Body of pancreas (tissue), 4 donors: Measurements from ENCODE around the gene MAP2K5. TPM values are rescaled to one million over a fixed set of nuclear protein-coding genes. Genes with fewer than 3 reads are reported as not detected.

Experiments
- ATAC-seq: fragments of 150-250 bp; one replicate; pipeline ENCODE4 v1.9.1; 2016
- DNase-seq, 4 donors: peaks; one replicate each; pipeline ENCODE4 v3.0.0-alpha.2; 2019
- H3K27ac ChIP-seq, 4 donors: fragments of 200-600 bp; sonication (generic); 1 replicate in 3 of 4; 2 replicates in 1 of 4; pipeline versions ENCODE4 v1.5.1 to v1.6.1; 2016 to 2019; ENCODE audit warnings: mild to moderate bottlenecking in 1 of 4, mixed read lengths in 1 of 4, moderate library complexity in 1 of 4
- H3K27me3 ChIP-seq, 2 donors: fragments of 200-600 bp; sonication (generic); one replicate each; pipeline ENCODE4 v1.6.0; 2016; ENCODE audit warnings: mild to moderate bottlenecking in 1 of 2
- H3K36me3 ChIP-seq, 2 donors: fragments of 200-600 bp; sonication (generic); replicated peaks in 1 of 2; 2 replicates each; pipeline ENCODE4 v1.5.1; 2016; ENCODE audit warnings: low read depth in 2 of 2; ENCODE audit not compliant: insufficient read depth in 1 of 2
- H3K4me1 ChIP-seq: fragments of 200-600 bp; sonication (generic); one replicate; pipeline ENCODE4 v1.6.0; 2016
- H3K4me3 ChIP-seq, 2 donors: fragments of 200-600 bp; sonication (generic); 1 replicate in 1 of 2; 2 replicates in 1 of 2; pipeline ENCODE4 v1.5.1; 2016 to 2019
- H3K9me3 ChIP-seq, 3 donors: fragments of 200-600 bp; sonication (generic); 1 replicate in 2 of 3; 2 replicates in 1 of 3; pipeline ENCODE4 v1.5.1; 2016
- POLR2A ChIP-seq, 3 donors: fragments of 450-650 bp; IDR thresholded peaks; one replicate each; pipeline ENCODE4 v1.6.1; 2016; ENCODE audit warnings: antibody characterized with exemption in 3 of 3, mild to moderate bottlenecking in 2 of 3
- whole genome bisulfite sequencing, 2 donors: methylation state at CpG; one replicate each; pipeline ENCODE4 v1.1.5; 2017; 5-methylcytosine and 5-hydroxymethylcytosine counted together
- intact Hi-C: fragments of 100-400 bp; cut with DNase I; formaldehyde crosslinking; loops from one replicate; pipeline ENCODE4 v1.15.1; 2023
- total RNA-seq, 2 donors: library from RNA; depleted of rRNA; stranded (reverse); fragments of >200 nt; gene quantifications; one replicate each; pipeline ENCODE4 v1.1.0, GENCODE V29; 2016
- TF ChIP-seq, protein P1 (sequence below), 7 experiments: fragments of 450-650 bp in 4 of 7; fragments of 200-600 bp in 3 of 7; sonication (generic) in 3 of 7; IDR thresholded peaks; one replicate each; pipeline ENCODE4 v1.5.1; 2016 to 2019; ENCODE audit warnings: antibody characterized with exemption in 7 of 7

MAP2K5 gene
- total RNA-seq, 2 donors from 2014 or later, result 2.6 to 10.9 TPM

DNA sequence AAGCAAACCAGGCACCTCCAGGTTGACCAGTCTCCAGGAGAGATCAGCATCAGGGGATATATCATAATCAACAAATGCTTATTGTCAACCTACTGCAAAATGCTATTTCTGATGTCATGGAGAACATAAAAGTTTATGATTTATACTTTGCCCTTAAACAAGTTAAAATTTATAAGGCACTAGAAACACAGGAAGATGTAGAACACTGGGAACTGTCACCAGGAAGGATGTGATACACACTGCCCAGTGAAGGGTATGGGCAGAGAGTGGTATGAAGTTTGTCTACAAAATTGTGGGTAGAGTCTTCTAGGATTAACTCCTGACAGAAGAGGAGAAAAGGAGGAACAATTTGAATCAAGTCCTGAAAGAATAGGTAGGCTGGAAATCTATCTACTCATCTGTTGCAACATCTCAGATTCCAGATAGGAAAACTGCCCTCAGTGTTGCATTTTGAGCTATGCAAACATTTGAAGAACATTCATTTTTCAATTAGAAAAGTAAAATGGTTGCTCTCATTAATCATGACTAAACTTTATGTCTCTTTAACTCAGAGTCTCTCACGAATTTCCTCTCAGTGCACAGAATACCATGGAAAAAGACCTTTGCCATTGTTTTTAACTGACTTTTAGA, 176.9 kb downstream of the MAP2K5 start:
- WGBS, 2 donors, result 39 to 58% methylated on average over 1 of the region's 1 CpG
- ATAC-seq (no peak), DNase-seq (no peak)
- no peak for TF ChIP-seq POLR2A (IDR thresholded peaks at IDR 0.05)
- TF ChIP-seq, protein P1, sequence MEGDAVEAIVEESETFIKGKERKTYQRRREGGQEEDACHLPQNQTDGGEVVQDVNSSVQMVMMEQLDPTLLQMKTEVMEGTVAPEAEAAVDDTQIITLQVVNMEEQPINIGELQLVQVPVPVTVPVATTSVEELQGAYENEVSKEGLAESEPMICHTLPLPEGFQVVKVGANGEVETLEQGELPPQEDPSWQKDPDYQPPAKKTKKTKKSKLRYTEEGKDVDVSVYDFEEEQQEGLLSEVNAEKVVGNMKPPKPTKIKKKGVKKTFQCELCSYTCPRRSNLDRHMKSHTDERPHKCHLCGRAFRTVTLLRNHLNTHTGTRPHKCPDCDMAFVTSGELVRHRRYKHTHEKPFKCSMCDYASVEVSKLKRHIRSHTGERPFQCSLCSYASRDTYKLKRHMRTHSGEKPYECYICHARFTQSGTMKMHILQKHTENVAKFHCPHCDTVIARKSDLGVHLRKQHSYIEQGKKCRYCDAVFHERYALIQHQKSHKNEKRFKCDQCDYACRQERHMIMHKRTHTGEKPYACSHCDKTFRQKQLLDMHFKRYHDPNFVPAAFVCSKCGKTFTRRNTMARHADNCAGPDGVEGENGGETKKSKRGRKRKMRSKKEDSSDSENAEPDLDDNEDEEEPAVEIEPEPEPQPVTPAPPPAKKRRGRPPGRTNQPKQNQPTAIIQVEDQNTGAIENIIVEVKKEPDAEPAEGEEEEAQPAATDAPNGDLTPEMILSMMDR (IDR thresholded peaks at IDR 0.05), result no peak
- Histone ChIP-seq H3K9me3 (no peaks in the 10 kb centered on the region), H3K4me1 (no peaks in the 10 kb centered on the region), H3K27me3 (no peaks in the 10 kb centered on the region), H3K27ac (no peak overlapping the region), H3K36me3 (no peaks in the 10 kb centered on the region), H3K4me3 (no peak overlapping the region)
- intact Hi-C loops, result no loop called here

DNA sequence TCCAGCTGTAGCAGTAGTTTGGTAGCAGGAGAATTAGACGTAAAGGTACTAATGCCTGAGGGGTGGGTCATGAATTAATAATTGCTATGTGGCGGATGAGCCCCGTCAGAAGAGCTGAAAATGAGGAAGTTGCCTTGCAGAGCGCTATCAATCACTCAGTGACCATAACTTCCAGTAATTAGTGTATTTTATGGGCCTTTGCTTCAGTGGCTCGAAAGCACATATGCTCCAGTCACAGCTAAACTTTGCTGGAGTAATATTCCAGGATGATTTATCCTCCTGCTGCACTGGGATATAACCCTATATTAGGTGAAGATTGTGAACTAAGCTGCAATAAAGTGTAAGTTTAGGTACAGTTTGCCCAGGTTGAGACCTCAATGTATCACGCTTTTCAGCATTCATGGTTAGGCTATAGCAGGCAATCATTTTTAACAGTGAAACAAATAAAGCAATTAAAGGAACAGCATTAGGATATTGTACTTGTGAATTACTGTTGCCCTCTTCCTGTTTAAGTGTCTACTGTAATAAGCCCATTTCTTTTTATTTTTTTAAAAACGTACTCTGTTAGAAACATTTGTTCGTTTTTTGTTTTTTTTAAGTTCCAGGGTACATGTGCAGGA, 178.2 kb downstream of the MAP2K5 start:
- Histone ChIP-seq H3K27ac (no peak overlapping the region), H3K4me3 (no peak overlapping the region), H3K4me1 (no peaks in the 10 kb centered on the region), H3K36me3 (no peaks in the 10 kb centered on the region), H3K27me3 (no peaks in the 10 kb centered on the region), H3K9me3 (no peaks in the 10 kb centered on the region)
- WGBS, 2 donors, result 65 to 76% methylated on average over 8 of the region's 8 CpGs
- DNase-seq (no peak), ATAC-seq (no peak)
- intact Hi-C loops, result no loop called here
- TF ChIP-seq, protein P1 (IDR thresholded peaks at IDR 0.05), result no peak
- TF ChIP-seq POLR2A (IDR thresholded peaks at IDR 0.05), result no peak

DNA sequence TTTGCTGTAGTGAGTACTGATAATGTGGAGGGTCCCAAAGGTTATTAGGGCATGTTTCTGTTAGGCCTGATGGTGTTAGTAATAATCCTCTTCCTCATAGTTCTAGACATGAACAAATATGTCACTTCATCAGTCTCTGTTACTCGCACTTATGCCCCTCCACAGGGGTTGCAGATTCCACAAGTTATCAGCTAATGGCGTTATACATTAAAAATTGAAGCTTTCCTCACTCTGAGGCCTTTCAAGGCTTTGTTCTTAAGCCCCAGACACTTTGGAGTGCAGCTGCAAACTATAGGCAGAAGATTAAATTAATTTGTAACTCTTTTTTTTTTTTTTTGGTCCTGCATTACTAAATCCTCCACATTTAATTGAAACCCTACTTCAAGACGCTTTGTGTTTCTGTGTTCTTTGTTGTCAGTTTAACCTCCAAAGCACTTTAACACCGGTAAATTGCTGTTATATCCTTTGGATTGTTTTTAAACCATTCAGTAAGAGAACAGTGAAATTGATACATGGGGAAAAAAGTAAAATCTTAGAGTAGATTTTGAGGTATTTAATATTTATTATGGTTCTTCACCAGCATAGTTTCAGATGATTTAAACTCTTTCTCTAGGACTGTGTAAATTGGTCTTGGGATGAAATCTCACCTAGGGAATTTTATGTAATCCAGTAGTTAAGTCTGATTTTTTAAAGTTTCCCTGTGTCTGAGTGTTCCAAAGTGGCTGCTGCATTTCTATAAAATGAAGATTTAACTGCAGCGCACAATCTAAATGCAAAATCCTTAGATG, 179.7 kb downstream of the MAP2K5 start:
- ATAC-seq (no peak), DNase-seq (no peak)
- WGBS, 2 donors, result 91 to 98% methylated on average over 5 of the region's 5 CpGs
- intact Hi-C loops, result no loop called here
- no peak overlapping the region for H3K4me3 ChIP-seq
- no peak for TF ChIP-seq POLR2A (IDR thresholded peaks at IDR 0.05)
- TF ChIP-seq, protein P1 (IDR thresholded peaks at IDR 0.05), result no peak
- H3K4me1 ChIP-seq, result no peaks in the 10 kb centered on the region
- no peaks in the 10 kb centered on the region for H3K36me3 ChIP-seq
- H3K27me3 ChIP-seq, result no peaks in the 10 kb centered on the region
- no peak overlapping the region for H3K27ac ChIP-seq
- H3K9me3 ChIP-seq, result no peaks in the 10 kb centered on the region

DNA sequence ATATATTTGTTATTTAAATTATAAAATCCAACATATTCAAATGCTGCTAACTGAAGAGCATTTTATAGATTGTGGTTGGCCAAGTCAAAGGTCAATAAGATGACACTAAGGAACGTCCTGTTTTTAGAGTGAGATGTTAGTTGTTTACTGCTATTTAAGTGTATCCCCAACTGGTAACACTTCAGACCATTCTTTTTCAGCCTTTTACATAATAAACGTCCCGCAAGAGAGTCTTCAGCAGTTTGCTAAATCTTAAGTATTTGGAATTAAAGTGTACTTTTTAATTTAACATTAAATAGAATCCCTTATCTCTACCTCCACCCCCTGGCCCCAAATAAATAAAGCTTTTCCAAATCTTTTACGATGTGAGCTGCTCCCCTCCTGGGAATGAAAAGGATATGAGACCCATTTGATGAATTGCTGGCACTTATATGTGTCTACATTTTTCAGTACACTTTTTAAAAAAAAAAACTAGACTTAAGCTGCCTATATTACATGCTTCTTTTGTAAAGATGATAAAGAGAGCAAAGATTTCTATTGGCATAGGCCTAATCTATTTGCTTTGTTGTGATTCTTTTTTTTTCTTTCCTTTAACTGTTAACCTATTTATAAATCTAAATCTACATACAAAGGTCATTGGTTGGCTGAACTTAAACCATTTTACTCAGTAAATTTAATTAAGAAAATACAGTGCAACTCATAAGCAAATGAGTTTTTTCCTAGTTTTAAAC, 181.0 kb downstream of the MAP2K5 start:
- WGBS, 2 donors, result 85 to 90% methylated on average over 4 of the region's 4 CpGs
- ATAC-seq, result no peak
- intact Hi-C loops, result no loop called here

More for the DNA sequence above, 181.0 kb downstream of the MAP2K5 start:
- Histone ChIP-seq H3K9me3 (no peaks in the 10 kb centered on the region), H3K27me3 (no peaks in the 10 kb centered on the region), H3K36me3 (no peaks in the 10 kb centered on the region), H3K4me1 (no peaks in the 10 kb centered on the region), H3K4me3 (no peak overlapping the region), H3K27ac (no peak overlapping the region)
- no peak for TF ChIP-seq POLR2A (IDR thresholded peaks at IDR 0.05)
- TF ChIP-seq, protein P1 (IDR thresholded peaks at IDR 0.05), result no peak
- no peak for DNase-seq
